DLD1 (cell line): ENCODE measurements around the gene TIMM13.
"Not testable (repeated sequence)": the region's sequence is repeated elsewhere in the genome, so short reads cannot be mapped to it uniquely, and the experiment has no call there.

Experiments used
- in situ Hi-C: cut with HindIII; loops from 2 replicates; pipeline ENCODE4 v1.10.0; 2017; ENCODE audit warnings: low sequenced_read_pairs

The TIMM13 gene

GRCh38 chr19:2416321-2417097, 10.9 kb downstream of the TIMM13 start:
- in situ Hi-C loops, result no loop called here

- in situ Hi-C loops, result no loop called here
Measured at GRCh38 chr19:2415973-2416319, 11.4 kb downstream of the TIMM13 start.

GRCh38 chr19:2415281-2415972, 12.0 kb downstream of the TIMM13 start:
- in situ Hi-C loops, result no loop called here

- in situ Hi-C loops, result no loop called here
Measured at GRCh38 chr19:2413629-2414028, 13.8 kb downstream of the TIMM13 start.

GRCh38 chr19:2413159-2413558, 14.2 kb downstream of the TIMM13 start:
- in situ Hi-C loops, result no loop called here

- in situ Hi-C loops, result no loop called here
Measured at GRCh38 chr19:2412449-2412848, 14.9 kb downstream of the TIMM13 start.

- in situ Hi-C loops, result no loop called here
Measured at GRCh38 chr19:2411709-2412108, 15.7 kb downstream of the TIMM13 start.

- in situ Hi-C loops, result no loop called here
Measured at GRCh38 chr19:2410023-2410422, 17.4 kb downstream of the TIMM13 start.

- in situ Hi-C loops, result no loop called here
Measured at GRCh38 chr19:2409352-2409912, 18.0 kb downstream of the TIMM13 start.

GRCh38 chr19:2408247-2408646, 19.1 kb downstream of the TIMM13 start:
- in situ Hi-C loops, result no loop called here

- in situ Hi-C loops, result no loop called here
Measured at GRCh38 chr19:2399582-2399981, 27.8 kb downstream of the TIMM13 start.

GRCh38 chr19:2398735-2399305, 28.6 kb downstream of the TIMM13 start:
- in situ Hi-C loops, result no loop called here

GRCh38 chr19:2397173-2397572, 30.2 kb downstream of the TIMM13 start:
- in situ Hi-C loops, result not testable (repeated sequence)

GRCh38 chr19:2395293-2395829, 32.0 kb downstream of the TIMM13 start:
- in situ Hi-C loops, result not testable (repeated sequence)

- in situ Hi-C loops, result no loop called here
Measured at GRCh38 chr19:2394442-2395292, 32.7 kb downstream of the TIMM13 start.

GRCh38 chr19:2394054-2394441, 33.3 kb downstream of the TIMM13 start:
- in situ Hi-C loops, result no loop called here

- in situ Hi-C loops, result not testable (repeated sequence)
Measured at GRCh38 chr19:2392899-2393298, 34.5 kb downstream of the TIMM13 start.

- in situ Hi-C loops, result no loop called here
Measured at GRCh38 chr19:2392366-2392765, 35.0 kb downstream of the TIMM13 start.

GRCh38 chr19:2391118-2391725, 36.2 kb downstream of the TIMM13 start:
- in situ Hi-C loops, result no loop called here

GRCh38 chr19:2389594-2389993, 37.8 kb downstream of the TIMM13 start:
- in situ Hi-C loops, result no loop called here
